Heart right ventricle (tissue), 16 donors: ENCODE measurements around the gene PCARE. TPM values are rescaled to one million over a fixed set of nuclear protein-coding genes. Genes with fewer than 3 reads are reported as not detected.

Experiments
- ATAC-seq, 8 donors: fragments of 200-7000 bp; cut with Tn5 transposase; one replicate each; pipeline ENCODE4 v1.9.1; 2020; ENCODE audit warnings: mild to moderate bottlenecking in 8 of 8, moderate library complexity in 8 of 8, moderate number of reproducible peaks in 1 of 8
- DNase-seq, 2 donors: peaks; one replicate each; pipeline ENCODE4 v3.0.0-alpha.2; 2020
- H3K27ac ChIP-seq, 10 donors: fragments of 200-600 bp; sonication (generic) in 2 of 10; one replicate each; pipeline versions ENCODE4 v1.5.0 to v1.8.0; 2020 to 2022; ENCODE audit warnings: mild to moderate bottlenecking in 3 of 10
- H3K27me3 ChIP-seq, 7 donors: fragments of 200-600 bp; one replicate each; pipeline ENCODE4 v1.8.0; 2021 to 2022; ENCODE audit warnings: mild to moderate bottlenecking in 2 of 7
- H3K36me3 ChIP-seq, 9 donors: fragments of 200-600 bp; sonication (generic) in 1 of 9; one replicate each; pipeline versions ENCODE4 v1.5.0 to v1.8.0; 2020 to 2022; ENCODE audit warnings: mild to moderate bottlenecking in 2 of 9
- H3K4me1 ChIP-seq, 9 donors: fragments of 200-600 bp; sonication (generic) in 1 of 9; one replicate each; pipeline versions ENCODE4 v1.5.0 to v1.8.0; 2020 to 2022; ENCODE audit warnings: mild to moderate bottlenecking in 4 of 9
- H3K4me3 ChIP-seq, 10 donors: fragments of 200-600 bp; sonication (generic) in 2 of 10; one replicate each; pipeline versions ENCODE4 v1.5.0 to v1.8.0; 2020 to 2022; ENCODE audit warnings: mild to moderate bottlenecking in 7 of 10, moderate library complexity in 2 of 10
- H3K9me3 ChIP-seq, 11 donors: fragments of 200-600 bp in 10 of 11; sonication (generic) in 2 of 11; one replicate each; pipeline versions ENCODE4 v1.5.0 to v1.8.0; 2013 to 2022; ENCODE audit warnings: mild to moderate bottlenecking in 2 of 11, control low read depth in 1 of 11, moderate library complexity in 1 of 11
- WGBS, 2 donors: extraction: QIAGEN DNeasy Blood & Tissue Kit; methylation state at CpG; one replicate each; pipeline ENCODE4 v1.1.7; 2013; ENCODE audit warnings: inconsistent platforms in 1 of 2; 5-methylcytosine and 5-hydroxymethylcytosine counted together
- intact Hi-C, 10 donors: fragments of 100-400 bp; cut with DNase I; formaldehyde crosslinking; loops; one replicate each; pipeline versions ENCODE4 v1.11.1 to v1.14.2; 2022
- polyA plus RNA-seq, 2 donors: library from polyadenylated mRNA; stranded (reverse); fragments of 200-250 nt; gene quantifications; one replicate each; pipeline ENCODE4 v1.2.3, GENCODE V29; 2013
- total RNA-seq, 10 donors: library from RNA; stranded (reverse); fragmentation: NEBNext Ultra II Directional in 3 of 10; extraction: Animal tissue kit (Norgen Biotek cat#: 25700) in 3 of 10; gene quantifications; one replicate each; pipeline versions ENCODE4 v1.2.1 to v1.2.4, GENCODE V29; 2021 to 2023
- TF ChIP-seq, protein P1 (sequence below), 9 donors: fragments of 200-600 bp; sonication (generic) in 2 of 9; IDR thresholded peaks; one replicate each; pipeline versions ENCODE4 v1.5.0 to v1.8.0; 2021 to 2022; ENCODE audit warnings: antibody characterized with exemption in 9 of 9, mild to moderate bottlenecking in 5 of 9, moderate library complexity in 1 of 9
- donor health status: Arrhythmogenic right ventricular cardiomyopathy.
- donor health status: ischemic (EF 13 %, LVEDD 7.1; RV severe dilation, severe dysfunction).
- donor health status: healthy with polysubstance abuse.
- donor health status: DM: no; HTN: yes; CAD: no.
- donor health status: DM: no; HTN: no; CAD: no.
- donor health status: ischemic (EF 25% LVEDD 6.9; RV normal size, moderate dysfunction).
- donor health status: ischemic (EF 25% LVEDD 5.7; RV mildly dilated, moderate dysfunction).
- donor health status: healthy.
- donor health status: DM: yes; HTN: yes; CAD: no.
- donor health status: Ischemic cardiomyopathy.
- donor health status: ischemic (EF 35%, LVEDD 5.7; RV mildly dilated, moderate dysfunction).
- donor health status: nonischemic (EF 11% LVEDD 7.7; RV severe dilation, severe dysfunction).
- donor health status: DM: yes; HTN: yes; CAD: no.
- donor health status: PGD.
- donor health status: ischemic (EF 29% LVEDD 5.4; RV normal size, mild dysfunction).
- donor health status: nonischemic (EF 23%, LVEDD 6.1; RV moderate dilation, normal function).

Gene PCARE
- total and polyA plus RNA-seq, 12 donors: 0.04 to 3.3 (median 1.1) TPM

- no peak for DNase-seq
- 80 to 89% methylated on average over 7 of the region's 7 CpGs for WGBS, 2 donors
- peak overlapping the region in 1 of 10 donors; percentile 76 for H3K27ac ChIP-seq
- no peaks in the 10 kb centered on the region for H3K27me3 ChIP-seq
- peaks cover 0 to 10% (median 0%) of the 10 kb centered on the region in 9 donors for H3K4me1 ChIP-seq
- H3K4me3 ChIP-seq: no peak overlapping the region
- peaks cover 0 to 3% (median 0%) of the 10 kb centered on the region in 9 donors for H3K36me3 ChIP-seq
- H3K9me3 ChIP-seq: no peaks in the 10 kb centered on the region
- TF ChIP-seq, protein P1, sequence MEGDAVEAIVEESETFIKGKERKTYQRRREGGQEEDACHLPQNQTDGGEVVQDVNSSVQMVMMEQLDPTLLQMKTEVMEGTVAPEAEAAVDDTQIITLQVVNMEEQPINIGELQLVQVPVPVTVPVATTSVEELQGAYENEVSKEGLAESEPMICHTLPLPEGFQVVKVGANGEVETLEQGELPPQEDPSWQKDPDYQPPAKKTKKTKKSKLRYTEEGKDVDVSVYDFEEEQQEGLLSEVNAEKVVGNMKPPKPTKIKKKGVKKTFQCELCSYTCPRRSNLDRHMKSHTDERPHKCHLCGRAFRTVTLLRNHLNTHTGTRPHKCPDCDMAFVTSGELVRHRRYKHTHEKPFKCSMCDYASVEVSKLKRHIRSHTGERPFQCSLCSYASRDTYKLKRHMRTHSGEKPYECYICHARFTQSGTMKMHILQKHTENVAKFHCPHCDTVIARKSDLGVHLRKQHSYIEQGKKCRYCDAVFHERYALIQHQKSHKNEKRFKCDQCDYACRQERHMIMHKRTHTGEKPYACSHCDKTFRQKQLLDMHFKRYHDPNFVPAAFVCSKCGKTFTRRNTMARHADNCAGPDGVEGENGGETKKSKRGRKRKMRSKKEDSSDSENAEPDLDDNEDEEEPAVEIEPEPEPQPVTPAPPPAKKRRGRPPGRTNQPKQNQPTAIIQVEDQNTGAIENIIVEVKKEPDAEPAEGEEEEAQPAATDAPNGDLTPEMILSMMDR (IDR thresholded peaks at IDR 0.05): no peak
- ATAC-seq: no peak
- intact Hi-C loops: no loop called here
These were observed 19.9 kb downstream of the PCARE start for GRCh38 chr2:29054430-29054829.

DNA sequence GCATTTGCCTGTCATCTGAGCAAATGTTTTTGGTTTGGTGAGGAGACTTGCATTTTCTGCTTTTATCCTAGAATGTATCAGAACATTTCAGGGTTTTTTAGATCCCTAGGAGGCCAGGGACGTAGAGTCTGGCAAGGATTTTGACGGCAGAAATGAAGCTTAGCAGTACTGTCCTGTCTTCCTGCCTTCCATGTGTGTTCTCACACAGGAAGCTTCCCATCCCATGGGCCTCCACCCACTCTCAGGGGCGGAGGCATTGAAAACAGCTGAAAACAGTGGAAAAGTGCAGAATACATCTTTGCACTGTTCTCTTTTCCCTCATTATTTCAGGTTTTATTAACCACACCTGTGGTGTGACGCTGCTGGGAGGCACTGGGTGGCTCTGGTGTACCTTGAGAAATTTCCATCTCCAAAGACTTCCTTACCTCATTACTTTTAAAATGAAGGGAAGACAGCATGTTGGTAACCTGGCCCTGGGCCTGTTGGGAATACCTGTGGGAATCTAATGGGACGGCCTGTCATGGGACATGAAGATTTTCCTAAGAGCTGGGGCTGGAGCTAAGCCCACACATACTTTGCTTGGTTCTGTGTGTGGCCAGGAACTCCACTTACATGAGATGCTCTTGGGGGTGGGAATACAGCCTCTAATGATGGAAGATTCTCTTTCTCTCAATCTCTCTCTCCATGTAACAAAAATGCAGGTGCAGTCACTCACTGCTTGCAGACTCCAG, 20.5 kb downstream of the PCARE start:
- ATAC-seq (peak in 6 of 8 donors; percentile 56 to 84 (median 66)), DNase-seq (no peak)
- Histone ChIP-seq H3K27ac (peak overlapping the region in 5 of 10 donors; percentile 22 to 76 (median 34)), H3K4me3 (no peak overlapping the region), H3K9me3 (no peaks in the 10 kb centered on the region), H3K4me1 (peaks cover 0 to 10% (median 0%) of the 10 kb centered on the region in 9 donors), H3K27me3 (no peaks in the 10 kb centered on the region), H3K36me3 (peaks cover 0 to 3% (median 0%) of the 10 kb centered on the region in 9 donors)
- TF ChIP-seq, protein P1 (IDR thresholded peaks at IDR 0.05): no peak
- intact Hi-C loops: no loop called here
- 50 to 66% methylated on average over 5 of the region's 5 CpGs for WGBS, 2 donors

GRCh38 chr2:29053223-29053622, 21.1 kb downstream of the PCARE start:
- TF ChIP-seq, protein P1 (IDR thresholded peaks at IDR 0.05): no peak
- H3K27me3 ChIP-seq: no peaks in the 10 kb centered on the region

GRCh38 chr2:29052807-29053206, 21.5 kb downstream of the PCARE start:
- DNase-seq: no peak
- H3K27ac ChIP-seq: peak overlapping the region in 1 of 10 donors; percentile 22
- peaks cover 0 to 10% (median 0%) of the 10 kb centered on the region in 9 donors for H3K4me1 ChIP-seq
- intact Hi-C loops: no loop called here
- peak in 3 of 8 donors; percentile 7 to 12 (median 11) for ATAC-seq
- H3K36me3 ChIP-seq: peaks cover 0 to 3% (median 0%) of the 10 kb centered on the region in 9 donors
- no peaks in the 10 kb centered on the region for H3K9me3 ChIP-seq
- no peaks in the 10 kb centered on the region for H3K27me3 ChIP-seq
- 78 to 80% methylated on average over 6 of the region's 6 CpGs for WGBS, 2 donors
- TF ChIP-seq, protein P1 (IDR thresholded peaks at IDR 0.05): no peak
- no peak overlapping the region for H3K4me3 ChIP-seq

More at GRCh38 chr2:29053223-29053622, 21.1 kb downstream of the PCARE start:
- Histone ChIP-seq H3K4me3 (no peak overlapping the region), H3K9me3 (no peaks in the 10 kb centered on the region), H3K27ac (peak overlapping the region in 5 of 10 donors; percentile 22 to 76 (median 34)), H3K4me1 (peaks cover 0 to 10% (median 0%) of the 10 kb centered on the region in 9 donors), H3K36me3 (peaks cover 0 to 3% (median 0%) of the 10 kb centered on the region in 9 donors)
- ATAC-seq (peak in 3 of 8 donors; percentile 31 to 41 (median 31)), DNase-seq (no peak)
- WGBS, 2 donors: 77 to 82% methylated on average over 7 of the region's 7 CpGs
- intact Hi-C loops: no loop called here
